Endothelial cell of umbilical vein (primary cell): Measurements from ENCODE around the gene SPG21.

Experiments used
- CTCF ChIP-seq, 2 donors: IDR thresholded peaks; 1 replicate in 1 of 2; 2 replicates in 1 of 2; pipeline ENCODE4 v1.5.1; 2011; ENCODE audit warnings: low read length in 2 of 2, mild to moderate bottlenecking in 2 of 2, moderate library complexity in 2 of 2, control low read depth in 1 of 2, inconsistent platforms in 1 of 2, low read depth in 1 of 2; ENCODE audit not compliant: insufficient read depth in 1 of 2; ENCODE audit errors: extremely low read depth in 1 of 2
- GATA2 ChIP-seq: IDR thresholded peaks from 2 replicates; pipeline ENCODE4 v1.7.0; 2011; ENCODE audit warnings: low read depth, mild to moderate bottlenecking, moderate library complexity, mixed read lengths, low read length; ENCODE audit not compliant: insufficient read length, insufficient read depth

DNA sequence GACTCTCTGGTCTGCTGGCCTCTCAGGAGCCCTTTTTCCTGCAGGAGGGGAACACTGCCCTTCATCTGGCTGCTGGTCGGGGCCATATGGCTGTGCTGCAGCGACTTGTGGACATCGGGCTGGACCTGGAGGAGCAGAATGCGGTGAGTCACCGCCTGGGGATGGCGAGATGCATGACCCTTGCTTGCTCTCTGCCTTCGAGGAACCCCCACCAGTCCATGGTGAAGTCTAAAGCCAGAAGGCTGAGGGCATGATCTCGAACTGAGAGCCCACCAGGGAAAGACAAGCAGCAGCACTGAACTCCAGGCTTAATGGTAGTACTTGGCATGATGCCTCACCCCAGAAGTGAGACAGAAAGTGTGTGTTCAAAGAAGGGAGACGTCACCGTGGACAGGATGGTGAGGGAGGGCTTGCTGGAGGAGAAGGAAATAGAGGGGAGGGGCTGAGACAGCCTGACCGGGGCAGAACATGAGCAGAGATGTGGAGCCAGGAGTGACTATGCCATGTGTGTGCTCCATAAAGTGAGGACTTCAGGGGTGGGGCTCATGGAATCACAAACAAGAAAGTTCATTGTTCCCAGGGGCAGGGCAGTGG, 58.8 kb downstream of the SPG21 start:
- TF ChIP-seq GATA2 (no peak), CTCF (IDR thresholded peaks at IDR 0.05; ENCODE audit: extremely low read depth in 1 of 2, insufficient read depth in 1 of 2, low read depth in 1 of 2, low read length in 2 of 2) (no peak)
